Regular cardiac myocyte (primary cell): ENCODE measurements around the gene NBPF9. TPM values are rescaled to one million over a fixed set of nuclear protein-coding genes. Genes with fewer than 3 reads are reported as not detected.

ENCODE experiments used
- total RNA-seq: library from RNA; depleted of rRNA; stranded (reverse); fragments of >200 nt; gene quantifications from 2 replicates; pipeline ENCODE4 v1.2.3, GENCODE V29; 2014

The NBPF9 gene
- total RNA-seq: 11.7 and 12.7 TPM in 2 replicates

GRCh38 chr1:149103109-149104081 is at the start of gene NBPF9:
Gene NBPF9, minus strand, starts transcription at chr1:149103551. Its CDS starts 21,412 bp downstream, at chr1:149082139.

